GM18867 (cell line): Measurements from ENCODE around the gene SLC22A12.

ENCODE experiments used
- ATAC-seq: cut with Tn5 transposase; IDR thresholded peaks from one replicate; pipeline ENCODE4 v1.9.1; 2021; ENCODE audit warnings: mild to moderate bottlenecking, moderate library complexity; ENCODE audit not compliant: unreplicated experiment

The SLC22A12 gene

GRCh38 chr11:64643256-64643881 is 52.3 kb downstream of the SLC22A12 start:
- no peak for ATAC-seq

- ATAC-seq: no peak
These were observed 53.1 kb downstream of the SLC22A12 start for GRCh38 chr11:64643920-64644646.

- no peak for ATAC-seq
These were observed 53.7 kb downstream of the SLC22A12 start for GRCh38 chr11:64644647-64645275.

- ATAC-seq: no peak
These were observed 56.2 kb downstream of the SLC22A12 start for GRCh38 chr11:64647019-64647779.

GRCh38 chr11:64648551-64648950 is 57.5 kb downstream of the SLC22A12 start:
- no peak for ATAC-seq

- no peak for ATAC-seq
These were observed 58.3 kb downstream of the SLC22A12 start for GRCh38 chr11:64649291-64649697.

- ATAC-seq: no peak
These were observed 60.0 kb downstream of the SLC22A12 start for GRCh38 chr11:64650923-64651523.
